Measurements from ENCODE around the gene GYPE.
"Not testable (repeated sequence)": the region's sequence is repeated elsewhere in the genome, so short reads cannot be mapped to it uniquely, and the experiment has no call there.

Gene GYPE

GRCh38 chr4:143905440-143905839, at the start of gene GYPE:
Gene GYPE (minus strand): TSS chr4:143905559. CDS start chr4:143905507, 52 bp downstream.
- DNase-seq, result not testable (repeated sequence)

- not testable (repeated sequence) for DNase-seq
Measured at GRCh38 chr4:143951458-143951972, 46.2 kb upstream of the GYPE start.

- not testable (repeated sequence) for DNase-seq
Measured at GRCh38 chr4:143950967-143951366, 45.6 kb upstream of the GYPE start.

GRCh38 chr4:143950185-143950584, 44.8 kb upstream of the GYPE start:
- DNase-seq, result not testable (repeated sequence)

GRCh38 chr4:143947493-143947892, 42.1 kb upstream of the GYPE start:
- not testable (repeated sequence) for DNase-seq

GRCh38 chr4:143940708-143941107, 35.3 kb upstream of the GYPE start:
- DNase-seq, result not testable (repeated sequence)

GRCh38 chr4:143939528-143939927, 34.2 kb upstream of the GYPE start:
- no peak for DNase-seq

GRCh38 chr4:143938890-143939289, 33.5 kb upstream of the GYPE start:
- not testable (repeated sequence) for DNase-seq

GRCh38 chr4:143921181-143921580, 15.8 kb upstream of the GYPE start:
- peak in 1 of 2 donors; percentile 11 for DNase-seq

GRCh38 chr4:143916485-143916884, 11.1 kb upstream of the GYPE start:
- not testable (repeated sequence) for DNase-seq

- DNase-seq, result not testable (repeated sequence)
Measured at GRCh38 chr4:143912478-143912877, 7.1 kb upstream of the GYPE start.

GRCh38 chr4:143911528-143912417, 6.4 kb upstream of the GYPE start:
- DNase-seq, result peak; percentile 30 to 31

- DNase-seq, result not testable (repeated sequence)
Measured at GRCh38 chr4:143910906-143911305, 5.5 kb upstream of the GYPE start.

GRCh38 chr4:143907811-143908210, 2.5 kb upstream of the GYPE start:
- peak; percentile 17 to 28 for DNase-seq

- DNase-seq, result not testable (repeated sequence)
Measured at GRCh38 chr4:143904431-143904830, 928 bp downstream of the GYPE start.

GRCh38 chr4:143890323-143890722, 15.0 kb downstream of the GYPE start:
- DNase-seq, result not testable (repeated sequence)

- not testable (repeated sequence) for DNase-seq
Measured at GRCh38 chr4:143888189-143888588, 17.2 kb downstream of the GYPE start.

GRCh38 chr4:143884965-143885364, 20.4 kb downstream of the GYPE start:
- not testable (repeated sequence) for DNase-seq

- no peak for DNase-seq
Measured at GRCh38 chr4:143883529-143883928, 21.8 kb downstream of the GYPE start.

GRCh38 chr4:143882892-143883291, 22.5 kb downstream of the GYPE start:
- no peak for DNase-seq

GRCh38 chr4:143879561-143879960, 25.8 kb downstream of the GYPE start:
- DNase-seq, result not testable (repeated sequence)

GRCh38 chr4:143875357-143875756, 30.0 kb downstream of the GYPE start:
- not testable (repeated sequence) for DNase-seq

GRCh38 chr4:143870523-143871268, 34.7 kb downstream of the GYPE start:
- peak in 1 of 2 donors; percentile 18 for DNase-seq
